GM12878 (cell line): ENCODE data around the gene AKAP13. TPM values are rescaled to one million over a fixed set of nuclear protein-coding genes. Genes with fewer than 3 reads are reported as not detected.
A peak's percentile ranks its signal among the peaks of the same experiment; 100 is the strongest.

Experiments
- CBFB ChIP-seq: IDR thresholded peaks from 2 replicates; pipeline ENCODE4 v1.6.1; 2016; ENCODE audit warnings: antibody characterized with exemption, low read depth
- FOS ChIP-seq: IDR thresholded peaks from 3 replicates; pipeline ENCODE4 v1.6.1; 2011; ENCODE audit warnings: borderline replicate concordance; ENCODE audit not compliant: insufficient read length; ENCODE audit errors: extremely low read depth
- MEF2A ChIP-seq: IDR thresholded peaks from 2 replicates; pipeline ENCODE4 v1.6.1; 2011; ENCODE audit warnings: low read depth, mild to moderate bottlenecking, low read length, moderate library complexity; ENCODE audit not compliant: insufficient read depth
- POLR2A ChIP-seq: IDR thresholded peaks from 2 replicates; pipeline ENCODE4 v1.6.1; 2011; ENCODE audit warnings: low read depth, mild to moderate bottlenecking, low read length
- POLR2AphosphoS5 ChIP-seq: IDR thresholded peaks from 2 replicates; pipeline ENCODE4 v1.6.1; 2011; ENCODE audit warnings: mild to moderate bottlenecking, low read length, inconsistent platforms
- RCOR1 ChIP-seq: conservative IDR thresholded peaks from 2 replicates; pipeline ENCODE4 v1.6.1; 2012; ENCODE audit warnings: low read depth, low read length, improper control_type of control experiment
- RELA ChIP-seq: fragments of 450-650 bp; IDR thresholded peaks from 2 replicates; pipeline ENCODE4 v1.8.0; 2014; ENCODE audit warnings: borderline replicate concordance; ENCODE audit not compliant: partially characterized antibody
- RUNX3 ChIP-seq: IDR thresholded peaks from 2 replicates; pipeline ENCODE4 v1.6.1; 2012; ENCODE audit warnings: low read length, inconsistent platforms
- SMAD5 ChIP-seq: IDR thresholded peaks from 2 replicates; pipeline ENCODE4 v1.6.1; 2016; ENCODE audit warnings: antibody characterized with exemption, low read depth
- SP1 ChIP-seq: IDR thresholded peaks from one replicate; pipeline ENCODE4 v1.6.1; 2011; ENCODE audit warnings: low read depth, low read length
- ZNF207 ChIP-seq: fragments of 450-650 bp; IDR thresholded peaks from 2 replicates; pipeline ENCODE4 v1.6.1; 2014; ENCODE audit warnings: antibody characterized with exemption, mild to moderate bottlenecking, borderline replicate concordance
- ZNF592 ChIP-seq: fragments of 450-650 bp; IDR thresholded peaks from 2 replicates; pipeline ENCODE4 v1.6.1; 2017; ENCODE audit warnings: mild to moderate bottlenecking, moderate library complexity
- ZZZ3 ChIP-seq: IDR thresholded peaks from 2 replicates; pipeline ENCODE4 v1.6.1; 2011; ENCODE audit warnings: low read depth; ENCODE audit not compliant: control insufficient read depth, insufficient read length
- polyA plus RNA-seq, 11 experiments: library from polyadenylated mRNA; depleted of rRNA in 4 of 11; unstranded in 6 of 11; stranded (reverse) in 5 of 11; fragments of >200 nt; fragmentation: Nextera tagmentation in 4 of 11; fragmentation: Illumina TruSeq in 1 of 11; extraction: Ambion mirVana in 4 of 11; extraction: Trizol in 1 of 11; gene quantifications; 1 replicate in 1 of 11; 2 replicates in 10 of 11; pipeline versions ENCODE4 v1.2.1 to v1.2.3, GENCODE V29; 2011 to 2016; ENCODE audit warnings: inconsistent platforms in 2 of 11, missing spikeins in 2 of 11, low read depth in 1 of 11
- total RNA-seq, 4 experiments: library from RNA; depleted of rRNA in 3 of 4; stranded (reverse); fragments of >200 nt in 3 of 4; fragmentation: Illumina TruSeq in 1 of 4; extraction: Trizol in 1 of 4; gene quantifications; 2 replicates each; pipeline versions ENCODE4 v1.2.1 to v1.2.3, GENCODE V29; 2013 to 2021
- TF ChIP-seq, protein P1 (sequence below): fragments of 150-350 bp; IDR thresholded peaks from 2 replicates; pipeline ENCODE4 v1.6.1; 2016; ENCODE audit warnings: low read depth, low read length

AKAP13 gene
- total and polyA plus RNA-seq, 10 of the 15 experiments (the other 5 are each of a cell fraction or from before 2014, with no cell fraction given) = 14.4 to 74.9 (median 55.1) TPM

GRCh38 chr15:85692321-85692720, 311.9 kb downstream of the AKAP13 start (continued):
- TF ChIP-seq ZNF592 (0 out of 2 replicates have a peak, but pooled peaks have one; percentile 41), POLR2AphosphoS5 (0 out of 2 replicates have a peak, but pooled peaks have one; percentile 8), POLR2A (no peak), RELA (no peak), RUNX3 (0 out of 2 replicates have a peak, but pooled peaks have one; percentile 6), MEF2A (no peak), ZZZ3 (no peak), ZNF207 (no peak), SP1 (no peak), CBFB (no peak), SMAD5 (no peak; the same call in 1 of the 2 replicates), FOS (no peak), RCOR1 (no peak)
- TF ChIP-seq, protein P1, sequence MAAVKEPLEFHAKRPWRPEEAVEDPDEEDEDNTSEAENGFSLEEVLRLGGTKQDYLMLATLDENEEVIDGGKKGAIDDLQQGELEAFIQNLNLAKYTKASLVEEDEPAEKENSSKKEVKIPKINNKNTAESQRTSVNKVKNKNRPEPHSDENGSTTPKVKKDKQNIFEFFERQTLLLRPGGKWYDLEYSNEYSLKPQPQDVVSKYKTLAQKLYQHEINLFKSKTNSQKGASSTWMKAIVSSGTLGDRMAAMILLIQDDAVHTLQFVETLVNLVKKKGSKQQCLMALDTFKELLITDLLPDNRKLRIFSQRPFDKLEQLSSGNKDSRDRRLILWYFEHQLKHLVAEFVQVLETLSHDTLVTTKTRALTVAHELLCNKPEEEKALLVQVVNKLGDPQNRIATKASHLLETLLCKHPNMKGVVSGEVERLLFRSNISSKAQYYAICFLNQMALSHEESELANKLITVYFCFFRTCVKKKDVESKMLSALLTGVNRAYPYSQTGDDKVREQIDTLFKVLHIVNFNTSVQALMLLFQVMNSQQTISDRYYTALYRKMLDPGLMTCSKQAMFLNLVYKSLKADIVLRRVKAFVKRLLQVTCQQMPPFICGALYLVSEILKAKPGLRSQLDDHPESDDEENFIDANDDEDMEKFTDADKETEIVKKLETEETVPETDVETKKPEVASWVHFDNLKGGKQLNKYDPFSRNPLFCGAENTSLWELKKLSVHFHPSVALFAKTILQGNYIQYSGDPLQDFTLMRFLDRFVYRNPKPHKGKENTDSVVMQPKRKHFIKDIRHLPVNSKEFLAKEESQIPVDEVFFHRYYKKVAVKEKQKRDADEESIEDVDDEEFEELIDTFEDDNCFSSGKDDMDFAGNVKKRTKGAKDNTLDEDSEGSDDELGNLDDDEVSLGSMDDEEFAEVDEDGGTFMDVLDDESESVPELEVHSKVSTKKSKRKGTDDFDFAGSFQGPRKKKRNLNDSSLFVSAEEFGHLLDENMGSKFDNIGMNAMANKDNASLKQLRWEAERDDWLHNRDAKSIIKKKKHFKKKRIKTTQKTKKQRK = no peak
- TF ChIP-seq, all 136 proteins: peak for 6
